OCI-LY1 (cell line): Measurements from ENCODE around the gene HNF1A.

Experiments
- H2AFZ ChIP-seq: fragments of 200-600 bp; sonication (generic), shearing (Covaris generic); 2 replicates; pipeline ENCODE4 v1.6.0; 2014; ENCODE audit warnings: antibody characterized with exemption, mild to moderate bottlenecking, low read length
- H3F3A ChIP-seq: fragments of 200-600 bp; sonication (generic), shearing (Covaris generic); 2 replicates; pipeline ENCODE4 v1.6.0; 2014; ENCODE audit warnings: mild to moderate bottlenecking, antibody characterized with exemption, low read length, moderate library complexity; ENCODE audit not compliant: insufficient read depth
- H3K27ac ChIP-seq: fragments of 200-600 bp; sonication (generic); 2 replicates; pipeline ENCODE4 v1.5.1; 2014; ENCODE audit warnings: low read length, mixed run types, mild to moderate bottlenecking, low read depth; ENCODE audit not compliant: poor library complexity, severe bottlenecking
- H3K27me3 ChIP-seq: fragments of 200-600 bp; sonication (generic); 2 replicates; pipeline ENCODE4 v1.6.0; 2014; ENCODE audit warnings: antibody characterized with exemption, mild to moderate bottlenecking, low read length, moderate library complexity; ENCODE audit not compliant: insufficient read depth
- H3K36me3 ChIP-seq: fragments of 200-600 bp; sonication (generic); 2 replicates; pipeline ENCODE4 v1.6.1; 2014; ENCODE audit warnings: mild to moderate bottlenecking, antibody characterized with exemption, low read length, moderate library complexity, mixed read lengths; ENCODE audit not compliant: insufficient read depth
- H3K4me1 ChIP-seq: fragments of 200-600 bp; sonication (generic); 2 replicates; pipeline ENCODE4 v1.5.1; 2014; ENCODE audit warnings: mild to moderate bottlenecking, low read length, moderate library complexity; ENCODE audit not compliant: insufficient read depth, severe bottlenecking
- H3K4me2 ChIP-seq: fragments of 200-600 bp; sonication (generic), shearing (Covaris generic); 2 replicates; pipeline ENCODE4 v1.6.1; 2014; ENCODE audit warnings: low read length
- H3K4me3 ChIP-seq: fragments of 200-600 bp; sonication (generic); 2 replicates; pipeline ENCODE4 v1.5.1; 2014; ENCODE audit warnings: low read length, low read depth, mild to moderate bottlenecking, mixed read lengths; ENCODE audit not compliant: poor library complexity, severe bottlenecking
- H3K79me2 ChIP-seq: fragments of 200-600 bp; shearing (Covaris generic); 2 replicates; pipeline ENCODE4 v1.6.1; 2016; ENCODE audit warnings: mixed run types, low read length, mixed read lengths; ENCODE audit not compliant: insufficient read depth
- H3K9ac ChIP-seq: fragments of 200-600 bp; sonication (generic), shearing (Covaris generic); 2 replicates; pipeline ENCODE4 v1.6.1; 2014; ENCODE audit warnings: mild to moderate bottlenecking, low read length, mixed read lengths
- H3K9me2 ChIP-seq: fragments of 200-600 bp; sonication (generic), shearing (Covaris generic); 2 replicates; pipeline ENCODE4 v1.6.1; 2014; ENCODE audit warnings: low read depth, mild to moderate bottlenecking, low read length, mixed read lengths
- H3K9me3 ChIP-seq: fragments of 200-600 bp; shearing (Covaris generic); 2 replicates; pipeline ENCODE4 v1.6.1; 2014; ENCODE audit warnings: low read length, mixed read lengths
- H4K20me1 ChIP-seq: fragments of 200-600 bp; sonication (generic), shearing (Covaris generic); 2 replicates; pipeline ENCODE4 v1.6.0; 2016; ENCODE audit warnings: mild to moderate bottlenecking, low read length; ENCODE audit not compliant: insufficient read depth
- CTCF ChIP-seq: fragments of 200-600 bp; sonication (generic), shearing (Covaris generic); IDR thresholded peaks from 2 replicates; pipeline ENCODE4 v1.5.1; 2017; ENCODE audit warnings: mild to moderate bottlenecking, antibody characterized with exemption, low read length, moderate library complexity, mixed read lengths
- EZH2 ChIP-seq: fragments of 200-600 bp; sonication (generic), shearing (Covaris generic); IDR thresholded peaks from 2 replicates; pipeline ENCODE4 v1.8.0; 2017; ENCODE audit warnings: borderline replicate concordance, mixed run types, mild to moderate bottlenecking, antibody characterized with exemption, low read length, moderate library complexity, mixed read lengths

HNF1A gene

GRCh38 chr12:120970310-120970709, 8.0 kb upstream of the HNF1A start:
- Histone ChIP-seq H3K9me3 (no peaks in the 10 kb centered on the region), H4K20me1 (no peaks in the 10 kb centered on the region), H3K4me3 (no peak overlapping the region), H3K9me2 (no peaks in the 10 kb centered on the region), H3K27ac (no peak overlapping the region), H3F3A (no peaks in the 10 kb centered on the region), H3K36me3 (no peaks in the 10 kb centered on the region), H2AFZ (no peak overlapping the region), H3K4me1 (peaks cover 13% of the 10 kb centered on the region), H3K4me2 (no peak overlapping the region), H3K9ac (no peak overlapping the region), H3K79me2 (no peaks in the 10 kb centered on the region), H3K27me3 (no peaks in the 10 kb centered on the region)
- TF ChIP-seq CTCF (no peak), EZH2 (no peak)

- Histone ChIP-seq H4K20me1 (no peaks in the 10 kb centered on the region), H3K27me3 (no peaks in the 10 kb centered on the region), H3K27ac (no peak overlapping the region), H3K4me1 (peaks cover 11% of the 10 kb centered on the region), H3K9me3 (no peaks in the 10 kb centered on the region), H3K4me3 (no peak overlapping the region), H3K4me2 (no peak overlapping the region), H3K9ac (no peak overlapping the region), H3K79me2 (no peaks in the 10 kb centered on the region), H3F3A (no peaks in the 10 kb centered on the region), H2AFZ (no peak overlapping the region), H3K9me2 (no peaks in the 10 kb centered on the region), H3K36me3 (no peaks in the 10 kb centered on the region)
- TF ChIP-seq EZH2 = no peak
- TF ChIP-seq CTCF = peak; percentile 89
These were observed 6.8 kb upstream of the HNF1A start for GRCh38 chr12:120971299-120972180.

- Histone ChIP-seq H3K27ac (no peak overlapping the region), H3K36me3 (no peaks in the 10 kb centered on the region), H3K4me1 (peaks cover 3% of the 10 kb centered on the region), H3K4me3 (no peak overlapping the region), H3F3A (no peaks in the 10 kb centered on the region), H3K9me2 (no peaks in the 10 kb centered on the region), H3K9ac (no peak overlapping the region), H3K9me3 (no peaks in the 10 kb centered on the region), H3K27me3 (no peaks in the 10 kb centered on the region), H3K4me2 (no peak overlapping the region), H4K20me1 (no peaks in the 10 kb centered on the region), H3K79me2 (no peaks in the 10 kb centered on the region), H2AFZ (no peak overlapping the region)
- TF ChIP-seq EZH2 = no peak
These were observed 5.3 kb upstream of the HNF1A start for GRCh38 chr12:120972870-120973543.
